Measurements from ENCODE around the gene TTC7B. TPM values are rescaled to one million over a fixed set of nuclear protein-coding genes. Genes with fewer than 3 reads are reported as not detected.

Gene TTC7B
- total RNA-seq, 1 donor from 2014 or later: 83.1 TPM

- H3K36me3 Mint-ChIP-seq (ENCODE audit: unreplicated experiment): peaks cover 22% of the 10 kb centered on the region
- no peaks in the 10 kb centered on the region for H3K4me1 Mint-ChIP-seq (ENCODE audit: low read depth, unreplicated experiment)
- DNase-seq: no peak
- no peak overlapping the region for H3K27ac Mint-ChIP-seq (ENCODE audit: unreplicated experiment)
- H3K27me3 Mint-ChIP-seq (ENCODE audit: unreplicated experiment): peaks cover 5% of the 10 kb centered on the region
- no peak for TF ChIP-seq CTCF (IDR thresholded peaks at IDR 0.05; ENCODE audit: partially characterized antibody, unreplicated experiment)
- H3K4me3 Mint-ChIP-seq (ENCODE audit: unreplicated experiment): no peak overlapping the region
- peaks cover 17% of the 10 kb centered on the region for H3K9me3 Mint-ChIP-seq (ENCODE audit: unreplicated experiment)
Observed at GRCh38 chr14:90475298-90475697, 340.9 kb downstream of the TTC7B start.

Other genes with a start within 250 kb of the TTC7B start
- gene RPS6KA5, start 244.2 kb upstream of the TTC7B start, total RNA-seq (ENCODE audit: unreplicated experiment): 3.8 TPM